Peyer's patch (tissue), 4 donors: ENCODE results near the gene REC114.

Source experiments
- CTCF ChIP-seq, 6 experiments: fragments of 450-650 bp in 4 of 6; fragments of 200-600 bp in 2 of 6; sonication (generic) in 1 of 6; IDR thresholded peaks; one replicate each; pipeline ENCODE4 v1.5.1; 2017 to 2019; ENCODE audit warnings: antibody characterized with exemption in 6 of 6, mild to moderate bottlenecking in 3 of 6, moderate library complexity in 1 of 6
- POLR2A ChIP-seq, 2 donors: fragments of 450-650 bp; IDR thresholded peaks; one replicate each; pipeline ENCODE4 v1.5.1; 2017; ENCODE audit warnings: antibody characterized with exemption in 2 of 2, mild to moderate bottlenecking in 2 of 2, moderate library complexity in 2 of 2

- TF ChIP-seq CTCF (IDR thresholded peaks at IDR 0.05) (no peak), POLR2A (IDR thresholded peaks at IDR 0.05) (no peak)
Observed at GRCh38 chr15:73602446-73602843, 159.5 kb downstream of the REC114 start.
